GM19328 (cell line): ENCODE measurements around the gene SNX20.

Source experiments
- ATAC-seq: cut with Tn5 transposase; IDR thresholded peaks from one replicate; pipeline ENCODE4 v1.9.1; 2021; ENCODE audit warnings: mild to moderate bottlenecking, moderate library complexity; ENCODE audit not compliant: unreplicated experiment

Gene SNX20

DNA sequence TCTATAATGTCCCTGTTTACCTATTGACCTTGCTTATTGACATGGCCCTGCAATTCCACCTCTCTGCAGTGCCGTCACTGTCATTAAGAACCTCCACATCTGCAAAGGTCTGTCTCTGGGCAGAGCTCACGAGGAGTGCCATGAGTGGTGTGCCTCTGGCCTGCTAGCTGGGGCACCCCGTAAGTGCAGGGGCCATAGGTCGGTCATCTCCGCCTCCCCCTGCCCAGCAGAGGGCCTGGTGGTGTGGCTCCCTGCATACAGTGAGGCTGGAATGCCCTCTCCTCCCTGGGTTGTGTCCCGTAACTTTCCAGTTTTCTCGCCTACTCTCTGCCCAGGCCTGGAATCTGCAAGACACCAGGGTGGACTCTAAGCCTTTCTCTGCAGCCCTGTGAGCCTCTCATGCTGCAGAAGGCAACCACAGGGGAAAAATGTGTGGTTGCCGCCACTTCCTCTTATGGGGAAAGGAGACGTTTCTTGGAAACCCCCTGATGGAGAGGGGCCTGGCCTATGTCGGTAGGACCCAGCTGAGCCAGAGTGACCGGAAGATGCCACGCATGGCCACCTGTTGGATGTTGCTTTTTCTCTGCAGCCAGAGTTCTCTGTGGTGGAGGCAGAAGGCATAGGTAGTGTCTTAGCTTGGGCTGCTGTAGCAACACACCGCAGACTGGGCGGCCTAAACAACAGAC, 2.7 kb upstream of the SNX20 start:
- peak; percentile 46 for ATAC-seq

DNA sequence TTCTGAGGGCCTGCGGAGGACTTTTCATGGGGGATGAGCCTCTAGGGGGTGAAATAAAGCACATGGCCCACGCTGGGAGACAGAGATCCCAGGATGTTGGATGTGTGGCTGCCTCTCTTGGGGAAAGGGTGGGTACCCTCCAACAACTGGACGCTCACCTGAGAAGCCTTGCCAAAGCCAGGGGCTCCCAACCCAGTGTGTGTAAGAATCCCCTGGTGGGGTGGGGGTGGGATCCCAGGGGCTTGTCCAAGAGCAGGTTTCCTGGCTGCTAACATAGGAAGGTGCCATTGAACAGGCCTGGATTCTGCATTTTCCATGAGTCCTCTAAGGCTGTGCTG, 587 bp downstream of the SNX20 start:
- ATAC-seq, result no peak

DNA sequence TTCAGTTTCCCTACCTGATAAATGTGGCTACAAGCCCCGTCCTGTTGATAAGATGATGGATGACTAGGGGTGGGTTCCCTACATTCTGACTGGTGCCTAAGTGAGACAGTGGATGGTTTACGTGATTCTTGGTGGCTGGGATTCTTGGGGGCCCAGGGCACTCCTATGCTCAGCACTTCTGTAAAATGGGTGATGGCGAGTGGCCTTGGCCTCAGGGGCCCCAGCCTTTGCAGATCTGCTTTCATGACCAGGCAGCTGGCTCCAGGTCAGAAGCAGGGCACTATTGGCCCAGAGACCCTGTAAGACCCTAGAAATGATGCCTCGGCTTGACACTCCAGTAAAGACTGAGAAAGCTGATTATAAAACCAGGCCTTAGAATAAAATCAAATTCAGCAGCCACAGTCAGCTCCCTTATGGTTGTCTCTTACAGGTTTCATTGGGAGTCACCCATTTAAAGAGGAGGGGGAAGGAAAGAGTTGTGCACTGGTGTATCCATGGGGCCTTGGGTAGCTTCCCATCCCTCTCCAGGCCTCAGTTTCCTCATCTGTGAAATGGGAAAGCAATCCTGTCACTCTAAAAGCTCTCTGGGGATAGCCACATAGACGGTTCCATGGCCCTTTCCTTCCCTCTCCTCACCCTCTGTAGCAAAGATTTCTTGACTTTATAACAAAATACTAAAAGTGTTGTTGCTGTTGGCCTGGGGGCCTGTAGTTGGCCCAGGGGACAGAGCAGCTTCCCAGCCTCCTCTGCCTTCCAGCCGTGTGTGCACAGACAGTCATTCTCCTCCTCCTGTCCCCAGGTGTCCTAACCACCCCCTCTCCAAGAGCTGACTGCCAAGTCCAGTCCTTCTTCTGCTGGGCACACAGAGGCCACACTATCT, 1.2 kb downstream of the SNX20 start:
- no peak for ATAC-seq

DNA sequence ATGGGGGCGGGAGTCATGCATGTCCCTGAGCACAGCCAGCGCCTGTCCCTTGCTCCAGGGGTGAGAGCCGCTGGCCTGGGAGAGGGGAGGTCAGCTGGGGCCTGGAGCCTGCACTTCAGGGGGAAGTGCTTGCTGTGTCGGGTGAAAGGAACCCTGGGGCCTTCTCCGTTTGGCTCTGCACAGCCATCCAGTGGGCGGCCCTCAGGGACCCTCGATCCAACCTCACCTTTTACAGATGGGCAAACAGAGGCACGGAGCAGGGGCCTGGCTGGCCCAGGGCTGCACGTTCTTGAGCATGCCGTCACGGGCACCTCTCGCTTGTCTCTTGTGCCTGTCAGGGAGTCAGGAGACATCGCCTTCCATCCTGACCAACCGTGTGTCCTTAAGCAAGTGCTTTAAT, 1.8 kb downstream of the SNX20 start:
- ATAC-seq, result no peak

DNA sequence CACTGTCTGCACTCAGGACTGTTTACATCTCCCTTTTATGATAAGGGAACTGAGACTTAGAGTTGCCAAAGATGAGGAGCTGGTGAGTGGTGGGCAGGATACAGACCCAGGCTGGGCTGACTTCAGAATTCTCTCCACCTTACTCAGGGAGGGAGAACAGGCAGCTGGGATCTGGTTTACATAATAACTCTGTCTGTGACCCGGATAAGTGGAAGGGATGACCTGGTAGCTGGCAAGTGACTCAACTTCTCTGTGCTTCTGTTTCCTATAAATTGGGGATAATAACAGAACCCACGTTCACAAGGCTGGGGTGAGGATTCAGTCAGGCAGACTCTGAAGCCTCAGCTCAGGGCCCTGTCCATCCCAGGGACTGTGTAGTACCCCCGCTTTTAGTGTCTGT, 2.6 kb downstream of the SNX20 start:
- no peak for ATAC-seq

DNA sequence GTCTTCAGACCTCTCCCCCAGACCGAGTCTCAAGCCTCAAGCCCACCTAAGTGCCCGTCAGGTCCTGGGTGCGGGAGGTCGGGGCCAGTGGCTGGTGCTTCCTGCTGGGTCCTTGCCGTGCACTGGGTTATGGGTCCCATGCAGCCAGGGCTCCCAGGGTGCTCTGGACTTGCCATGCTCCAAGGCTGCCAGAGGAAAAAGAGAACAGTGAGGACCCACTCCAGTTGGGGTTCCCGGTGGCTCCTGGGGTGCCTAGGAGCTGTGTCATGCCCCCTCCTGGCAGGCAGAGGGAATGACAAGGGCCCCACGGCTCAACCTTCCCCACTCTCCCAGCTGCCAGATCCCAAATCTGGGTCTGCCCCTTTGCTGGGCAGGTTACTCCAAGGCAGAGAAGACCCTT, 3.8 kb downstream of the SNX20 start:
- ATAC-seq, result no peak

DNA sequence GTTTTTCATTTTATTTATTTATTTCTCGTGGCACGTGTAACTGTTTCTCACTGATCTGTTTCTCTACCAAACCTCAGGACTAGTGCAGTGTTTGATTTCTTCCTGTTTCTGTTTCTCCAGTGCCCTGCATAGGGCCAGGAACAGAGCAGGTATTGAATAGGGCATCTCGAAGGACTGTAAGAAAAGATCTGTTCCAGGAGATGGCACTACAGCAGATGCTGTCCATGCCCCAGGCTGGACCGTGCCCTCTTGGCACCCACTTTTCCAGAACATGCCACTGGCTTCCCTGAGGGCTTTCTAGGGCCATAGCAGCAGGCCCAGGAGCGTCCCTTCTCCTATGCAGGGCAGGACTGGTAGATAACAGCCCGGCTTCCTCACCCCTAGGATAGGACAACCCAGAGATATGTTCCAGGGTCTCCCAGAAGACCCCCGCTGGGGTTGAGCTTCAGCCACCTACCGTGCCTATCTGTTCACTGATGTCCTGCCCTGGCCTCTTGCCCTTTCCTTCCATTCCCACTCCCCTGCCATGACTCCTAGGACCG, 4.4 kb downstream of the SNX20 start:
- no peak for ATAC-seq

DNA sequence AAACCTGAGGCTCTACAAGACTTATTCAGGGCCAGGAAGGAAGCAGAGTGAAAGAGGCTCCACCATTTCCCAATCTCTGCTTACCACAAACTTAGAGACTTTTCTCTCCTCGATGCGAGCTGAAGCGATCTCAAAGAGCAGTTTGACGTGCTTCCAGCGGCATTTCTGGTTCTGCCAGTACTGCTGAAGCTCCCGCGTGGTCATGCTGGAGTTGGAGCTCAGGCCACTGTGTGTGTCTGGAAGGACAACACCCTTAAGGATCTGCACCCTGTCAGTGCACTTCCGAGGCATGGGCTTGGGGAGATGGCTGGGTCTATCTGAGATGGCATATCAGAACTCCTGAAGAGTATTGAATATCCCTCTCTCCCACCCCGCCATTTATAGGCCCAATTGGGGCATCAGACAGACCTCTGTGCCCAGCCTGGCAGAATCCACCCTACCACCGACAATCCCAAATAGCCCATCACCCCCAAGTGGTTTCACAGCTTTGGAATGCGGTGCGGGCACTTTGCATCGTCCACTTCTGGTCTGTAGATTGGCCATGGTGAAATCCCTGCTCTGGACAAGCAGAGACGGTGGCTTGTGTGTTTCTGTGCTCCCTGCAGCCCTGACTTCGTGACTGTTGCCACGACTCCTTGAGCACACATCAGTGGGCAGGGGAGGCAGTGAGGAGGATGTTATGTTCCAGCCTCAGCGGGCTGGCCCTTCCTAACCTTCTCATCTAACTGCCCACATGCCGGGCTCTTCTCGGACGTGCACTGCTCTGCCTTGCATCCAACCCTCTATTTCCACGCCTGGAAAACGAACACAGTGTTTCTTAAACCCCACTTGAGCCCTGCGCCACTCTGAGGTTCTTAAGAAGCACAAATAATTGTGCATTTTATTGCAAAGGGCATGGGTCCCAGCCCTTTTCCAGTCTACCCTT, 5.2 kb downstream of the SNX20 start:
- no peak for ATAC-seq

DNA sequence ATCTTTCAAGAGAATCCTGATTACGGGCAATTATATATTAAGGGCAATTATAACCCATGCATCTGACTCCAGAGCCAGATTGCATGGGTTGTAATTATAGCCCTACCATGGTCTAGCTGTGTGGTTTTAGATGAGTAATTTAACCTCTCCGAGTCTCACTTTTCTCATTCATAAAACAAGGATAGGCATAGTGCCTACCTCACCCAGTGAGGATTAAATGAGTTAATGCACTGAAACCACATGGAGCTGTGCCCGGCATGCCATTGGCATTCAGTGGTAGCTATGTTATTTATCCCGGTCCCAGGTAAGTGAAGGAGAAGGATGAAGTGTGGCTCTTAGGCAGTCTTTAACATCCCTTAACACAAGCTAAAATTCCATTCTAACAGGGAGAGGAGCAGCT, 6.3 kb downstream of the SNX20 start:
- ATAC-seq, result no peak

DNA sequence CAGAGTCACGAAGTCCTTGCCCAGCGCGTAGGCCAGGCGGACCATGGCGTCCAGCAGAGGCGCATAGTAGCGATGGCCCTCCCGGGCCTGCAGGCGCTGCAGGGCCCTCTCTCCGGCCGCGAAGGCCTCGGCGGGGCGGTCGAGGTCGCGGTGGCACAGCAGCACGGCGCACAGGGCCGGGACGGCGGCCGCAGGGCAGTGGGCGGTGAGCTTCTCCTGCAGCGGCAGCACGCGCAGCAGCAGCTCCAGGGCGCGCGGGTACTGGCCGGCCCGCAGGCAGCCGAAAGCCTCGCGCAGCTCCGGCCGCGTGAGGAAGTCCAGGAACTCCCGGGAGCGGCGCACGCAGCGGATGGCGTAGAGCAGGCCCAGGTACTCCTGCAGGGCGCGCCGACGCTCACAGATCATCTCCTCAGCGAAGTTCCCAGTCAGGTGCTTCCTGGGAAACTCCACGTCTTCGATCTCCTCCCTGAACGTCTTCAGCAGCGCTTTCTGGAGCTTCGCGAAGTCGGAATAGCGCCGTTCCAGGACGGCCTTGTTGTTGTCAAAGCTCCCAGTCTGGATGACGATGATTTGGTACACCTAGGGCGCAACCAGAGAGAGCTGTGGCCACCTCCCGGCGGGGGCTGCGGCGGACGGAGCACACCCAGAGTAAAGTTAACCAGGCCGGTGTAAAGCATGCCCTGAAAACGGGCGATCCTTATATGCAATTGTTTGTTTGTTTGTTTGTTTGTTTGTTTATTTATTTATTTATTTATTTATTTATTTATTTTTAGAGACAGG, 7.4 kb downstream of the SNX20 start:
- ATAC-seq, result no peak

DNA sequence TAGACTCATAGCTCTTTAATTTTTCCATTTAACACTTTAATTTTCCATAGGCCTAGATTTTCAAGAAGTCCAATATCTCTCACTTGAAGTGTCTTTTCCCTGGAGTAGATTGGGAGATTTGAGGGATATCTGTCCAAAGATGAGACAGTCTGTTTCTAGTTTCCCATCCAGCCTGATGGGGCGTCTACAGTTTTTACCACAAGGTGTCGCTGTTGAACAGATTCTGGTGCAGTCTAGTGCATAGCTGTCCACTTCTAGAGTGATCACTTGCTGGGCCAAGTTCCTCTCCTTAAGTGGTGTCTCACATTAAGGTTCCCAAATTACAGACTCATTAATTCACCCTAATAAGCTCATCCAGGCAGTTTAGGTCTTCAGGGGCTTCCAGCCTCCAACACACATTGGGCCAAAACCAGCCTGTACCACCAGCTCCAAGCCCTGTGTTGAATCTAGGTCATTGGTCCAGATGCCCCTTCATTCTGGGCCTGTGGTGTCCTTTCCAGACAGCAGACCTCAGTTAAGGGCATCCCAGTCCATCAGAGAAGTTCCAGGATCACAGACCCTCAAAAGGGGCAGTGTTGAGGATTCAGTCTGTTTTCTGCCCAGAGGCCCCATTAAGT, 9.4 kb downstream of the SNX20 start:
- ATAC-seq, result no peak

DNA sequence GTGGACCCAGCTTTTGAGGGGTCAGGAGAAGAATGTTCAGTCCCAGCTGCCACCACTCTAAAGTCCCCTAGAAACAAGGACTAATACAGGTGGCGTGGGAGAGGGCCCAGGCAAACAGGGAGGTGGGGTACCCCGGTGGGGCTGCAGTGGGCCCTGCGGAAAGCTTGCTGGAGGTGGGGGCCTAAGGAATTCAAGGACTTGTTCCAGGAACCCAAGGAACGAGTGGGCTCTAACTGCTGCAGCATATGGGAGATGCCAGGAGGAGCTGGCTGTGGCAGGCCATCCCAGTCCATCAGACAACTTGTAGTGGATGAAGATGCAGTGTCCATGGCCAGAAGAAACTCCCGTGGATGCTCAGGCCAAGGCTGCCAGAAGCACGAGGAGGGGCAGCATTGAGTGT, 10.6 kb downstream of the SNX20 start:
- no peak for ATAC-seq

DNA sequence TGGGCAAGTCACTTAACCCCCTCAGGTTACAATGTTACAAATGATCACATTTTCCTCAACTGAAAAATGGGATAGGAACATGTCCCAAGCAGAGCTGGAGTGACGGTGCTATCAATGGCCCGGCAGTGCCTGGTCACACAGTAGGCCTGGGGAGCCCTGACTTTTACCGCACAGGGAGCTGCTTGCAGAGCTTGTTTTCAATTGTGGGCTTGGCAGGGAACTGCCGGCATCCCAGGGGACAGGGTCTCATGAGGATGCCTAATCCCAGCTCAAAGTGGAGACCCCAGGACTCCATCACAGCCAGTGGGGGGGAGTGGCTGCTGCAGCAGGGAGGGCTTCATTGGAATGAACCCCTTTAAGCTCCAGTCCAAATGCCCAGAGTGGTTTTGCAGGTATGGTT, 11.4 kb downstream of the SNX20 start:
- ATAC-seq, result no peak

DNA sequence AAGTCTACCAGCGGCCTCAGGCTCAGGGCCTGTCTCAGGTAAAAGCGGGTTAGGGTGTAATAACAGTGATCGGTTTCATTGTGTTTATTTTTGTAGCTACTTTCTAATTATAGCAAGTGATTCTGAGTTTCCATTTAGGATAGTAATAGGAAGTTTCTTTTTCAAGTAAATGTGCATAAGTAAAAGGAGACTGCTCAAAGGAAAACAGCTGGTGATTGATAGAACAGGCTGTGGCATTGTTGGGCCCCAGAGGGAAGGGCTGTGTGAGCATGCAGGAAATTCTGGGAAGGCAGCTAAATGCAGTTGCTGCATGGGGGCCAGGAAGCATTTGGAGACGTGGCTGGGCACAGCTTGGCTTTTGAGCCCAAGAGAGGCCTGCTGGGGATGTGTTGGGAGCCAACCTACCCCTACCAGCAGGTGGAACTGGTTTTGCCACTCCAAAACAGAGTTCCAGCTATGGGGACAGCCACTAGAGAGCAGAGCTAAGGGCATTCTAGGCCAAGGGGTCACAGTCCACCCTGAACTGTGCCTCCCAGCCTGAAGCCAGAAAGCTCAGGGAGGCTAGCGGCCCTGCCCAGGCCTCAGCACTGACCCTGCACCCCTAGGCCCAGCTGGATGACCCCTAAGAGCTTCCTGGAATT, 12.6 kb downstream of the SNX20 start:
- ATAC-seq, result no peak

DNA sequence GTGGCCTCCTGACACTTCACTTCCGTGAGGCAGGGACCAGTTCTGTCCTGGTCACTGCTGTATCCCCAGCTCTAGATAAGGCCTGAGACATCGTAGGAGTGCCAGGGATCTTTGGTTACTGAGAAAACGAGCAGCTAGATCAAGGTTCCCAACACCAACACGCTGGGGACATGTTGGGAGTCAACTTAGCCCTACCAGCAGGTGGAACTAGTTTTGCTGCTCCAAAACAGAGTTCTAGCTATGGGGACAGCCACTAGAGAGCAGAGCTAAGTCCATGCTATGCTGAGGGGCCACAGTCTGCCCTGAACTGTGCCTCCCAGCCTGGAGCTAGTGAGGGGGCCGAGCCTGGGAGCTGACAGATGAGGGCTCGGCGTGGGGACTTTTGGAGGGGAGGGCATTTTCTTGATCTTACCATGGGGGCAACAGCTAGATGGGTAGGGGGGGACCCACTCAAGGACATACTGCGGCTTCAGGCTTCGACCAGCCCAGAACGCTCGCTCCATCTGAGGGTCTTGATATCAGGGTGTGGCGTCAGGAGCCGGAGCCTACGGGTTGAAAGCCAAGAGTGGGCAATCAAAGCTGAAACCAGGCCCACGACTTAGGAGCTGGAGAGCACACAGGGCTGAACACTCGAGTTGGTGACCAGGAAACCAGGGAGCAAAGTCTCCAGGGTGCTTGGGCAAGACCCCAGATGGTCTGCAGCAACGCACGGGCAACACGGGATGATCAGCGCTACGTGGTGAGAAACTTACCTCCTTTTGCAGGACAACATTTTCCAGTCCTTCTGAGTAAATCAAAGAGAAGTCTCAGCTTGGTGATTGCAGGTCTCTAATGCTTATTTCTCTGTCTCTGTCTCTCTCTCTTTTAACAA, 13.4 kb downstream of the SNX20 start:
- ATAC-seq, result no peak

DNA sequence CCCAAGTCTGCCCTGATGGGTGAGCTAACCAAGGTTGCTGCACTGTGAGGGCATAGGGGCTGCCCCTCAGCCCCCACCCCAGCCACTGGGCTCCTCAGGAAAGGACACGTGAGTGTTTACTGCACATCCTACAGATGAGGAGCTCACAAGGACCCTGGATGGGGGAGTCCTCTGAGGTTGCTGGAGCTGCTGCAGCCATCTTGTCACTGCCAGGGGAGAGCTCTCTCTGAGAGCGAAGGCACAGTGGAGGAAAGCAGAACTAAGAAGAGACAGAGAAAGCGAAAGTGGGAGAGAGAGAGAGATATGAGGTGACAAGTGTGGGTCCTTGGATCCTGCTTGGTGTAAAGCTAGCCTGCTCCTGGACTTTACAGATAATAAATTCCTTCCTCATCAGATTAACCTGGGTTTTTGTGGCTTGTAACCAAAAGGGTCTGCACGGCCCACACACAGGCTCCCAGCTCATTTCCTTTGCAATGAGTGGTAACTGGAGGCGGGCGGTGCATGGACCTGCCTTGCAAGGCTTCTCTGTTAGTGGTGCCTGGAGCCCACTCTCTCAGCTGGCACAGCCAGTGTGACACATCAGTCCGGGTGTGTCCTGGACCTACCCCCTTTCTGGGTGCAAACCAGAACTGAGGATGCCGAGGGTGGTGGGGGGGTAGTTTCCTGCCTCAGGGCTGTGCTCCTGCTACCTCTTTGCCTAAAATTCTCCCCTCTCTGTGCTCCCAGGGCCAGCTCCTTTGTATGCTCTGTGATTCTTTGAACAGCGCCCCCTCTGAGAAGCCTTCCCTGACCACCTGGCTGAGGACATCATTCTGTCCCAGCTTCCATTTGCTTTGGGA, 14.2 kb downstream of the SNX20 start:
- peak; percentile 76 for ATAC-seq

DNA sequence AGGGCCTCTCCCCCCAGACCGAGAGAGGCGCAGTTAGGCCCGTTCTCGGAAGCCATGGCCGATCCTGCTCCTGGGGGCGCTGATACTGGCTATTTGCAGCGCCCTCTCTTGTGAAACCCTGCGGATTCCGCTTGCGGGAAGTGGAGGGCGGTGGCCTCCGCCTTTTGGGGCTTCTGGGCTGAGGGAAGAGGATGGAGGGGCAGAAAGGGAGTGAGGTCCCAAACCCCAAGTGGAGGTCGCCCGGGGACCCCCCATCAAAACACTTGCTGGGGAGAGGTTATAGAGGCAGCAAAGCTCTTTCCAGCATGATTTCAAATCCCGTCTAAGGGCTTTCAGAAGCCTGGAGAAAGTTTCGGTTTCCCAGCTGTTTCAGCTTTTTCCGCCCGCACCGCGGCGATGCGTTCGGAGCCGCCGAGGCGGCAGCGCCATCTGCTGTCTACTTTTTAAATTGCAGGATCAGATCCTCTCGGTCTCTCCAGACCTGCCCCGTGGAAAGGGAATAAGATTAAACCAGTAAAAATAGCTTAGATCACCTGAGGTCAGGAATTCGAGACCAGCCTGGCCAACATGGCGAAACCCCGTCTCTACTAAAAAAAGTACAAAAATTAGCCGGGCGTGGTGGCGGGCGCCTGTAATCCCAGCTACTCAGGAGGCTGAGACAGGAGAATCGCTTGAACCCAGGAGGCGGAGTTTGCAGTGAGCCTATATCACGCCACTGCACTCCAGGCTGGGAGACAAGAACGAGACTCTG, 15.8 kb downstream of the SNX20 start:
- no peak for ATAC-seq
